ENCODE results near the gene GID4.

GRCh38 chr17:18109935-18110485, 70.8 kb downstream of the GID4 start:
- TF ChIP-seq RFX5 (IDR thresholded peaks at IDR 0.05; ENCODE audit: low read depth, low read length), result no peak
- TF ChIP-seq, protein P1, sequence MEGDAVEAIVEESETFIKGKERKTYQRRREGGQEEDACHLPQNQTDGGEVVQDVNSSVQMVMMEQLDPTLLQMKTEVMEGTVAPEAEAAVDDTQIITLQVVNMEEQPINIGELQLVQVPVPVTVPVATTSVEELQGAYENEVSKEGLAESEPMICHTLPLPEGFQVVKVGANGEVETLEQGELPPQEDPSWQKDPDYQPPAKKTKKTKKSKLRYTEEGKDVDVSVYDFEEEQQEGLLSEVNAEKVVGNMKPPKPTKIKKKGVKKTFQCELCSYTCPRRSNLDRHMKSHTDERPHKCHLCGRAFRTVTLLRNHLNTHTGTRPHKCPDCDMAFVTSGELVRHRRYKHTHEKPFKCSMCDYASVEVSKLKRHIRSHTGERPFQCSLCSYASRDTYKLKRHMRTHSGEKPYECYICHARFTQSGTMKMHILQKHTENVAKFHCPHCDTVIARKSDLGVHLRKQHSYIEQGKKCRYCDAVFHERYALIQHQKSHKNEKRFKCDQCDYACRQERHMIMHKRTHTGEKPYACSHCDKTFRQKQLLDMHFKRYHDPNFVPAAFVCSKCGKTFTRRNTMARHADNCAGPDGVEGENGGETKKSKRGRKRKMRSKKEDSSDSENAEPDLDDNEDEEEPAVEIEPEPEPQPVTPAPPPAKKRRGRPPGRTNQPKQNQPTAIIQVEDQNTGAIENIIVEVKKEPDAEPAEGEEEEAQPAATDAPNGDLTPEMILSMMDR (conservative IDR thresholded peaks at IDR 0.05; ENCODE audit: low read depth, low read length), result no peak
- no peak for TF ChIP-seq NFE2L2 (IDR thresholded peaks at IDR 0.05; ENCODE audit: low read depth, low read length)
- no peak for TF ChIP-seq POLR2A (IDR thresholded peaks at IDR 0.05; ENCODE audit: low read depth, low read length)
- TF ChIP-seq RAD21 (IDR thresholded peaks at IDR 0.05; ENCODE audit: low read length), result no peak
- TF ChIP-seq CEBPB (IDR thresholded peaks at IDR 0.05; ENCODE audit: low read depth, low read length), result no peak
- no peak for TF ChIP-seq MAZ (IDR thresholded peaks at IDR 0.05; ENCODE audit: borderline replicate concordance, low read depth, low read length)
- TF ChIP-seq RCOR1 (IDR thresholded peaks at IDR 0.05; ENCODE audit: insufficient replicate concordance, low read length), result no peak

All from IMR-90 (cell line).